ENCODE measurements around the gene CASP9. TPM values are rescaled to one million over a fixed set of nuclear protein-coding genes. Genes with fewer than 3 reads are reported as not detected.
"Not testable (repeated sequence)": the region's sequence is repeated elsewhere in the genome, so short reads cannot be mapped to it uniquely, and the experiment has no call there.

CASP9 gene
- total RNA-seq, 1 donor from 2014 or later, result 22.7 TPM

DNA sequence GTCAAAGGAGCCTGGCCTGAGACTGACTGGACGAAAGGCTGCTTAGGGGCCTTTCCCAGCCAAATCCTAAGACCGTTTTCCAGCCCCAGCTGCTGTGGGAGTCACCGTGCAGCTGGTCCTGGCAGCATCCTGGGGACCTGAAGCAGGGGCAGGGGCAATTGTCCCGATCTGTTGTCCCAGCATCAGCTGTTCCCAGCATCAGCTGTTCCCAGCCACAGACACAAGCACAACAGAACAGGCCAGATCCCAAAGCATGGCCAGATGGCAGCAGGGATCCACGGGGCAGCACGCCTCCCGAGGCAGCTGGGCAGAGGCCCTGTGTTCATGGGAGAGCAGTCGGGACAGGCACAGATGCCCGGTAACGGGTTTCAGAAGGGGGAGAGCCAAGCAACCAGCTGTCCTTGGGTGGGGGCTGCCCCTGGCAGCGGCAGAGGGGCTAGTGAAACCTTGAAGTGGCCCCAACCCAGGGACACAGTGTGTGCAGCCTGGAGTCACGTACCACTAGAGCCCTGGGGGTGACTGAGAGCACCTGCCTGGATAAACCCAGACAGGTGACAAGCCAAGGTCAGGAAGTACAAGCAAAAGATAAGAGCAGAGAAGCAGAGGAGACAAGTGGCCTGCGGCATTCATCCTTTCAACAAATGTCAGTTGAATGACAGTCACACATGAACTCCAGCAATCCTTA is 34.8 kb downstream of the CASP9 start:
- no peaks in the 10 kb centered on the region for H3K36me3 ChIP-seq (ENCODE audit: control insufficient read depth, insufficient read depth, low read length)
- H3K4me3 ChIP-seq (ENCODE audit: low read depth, low read length), result no peak overlapping the region
- TF ChIP-seq, protein P1, sequence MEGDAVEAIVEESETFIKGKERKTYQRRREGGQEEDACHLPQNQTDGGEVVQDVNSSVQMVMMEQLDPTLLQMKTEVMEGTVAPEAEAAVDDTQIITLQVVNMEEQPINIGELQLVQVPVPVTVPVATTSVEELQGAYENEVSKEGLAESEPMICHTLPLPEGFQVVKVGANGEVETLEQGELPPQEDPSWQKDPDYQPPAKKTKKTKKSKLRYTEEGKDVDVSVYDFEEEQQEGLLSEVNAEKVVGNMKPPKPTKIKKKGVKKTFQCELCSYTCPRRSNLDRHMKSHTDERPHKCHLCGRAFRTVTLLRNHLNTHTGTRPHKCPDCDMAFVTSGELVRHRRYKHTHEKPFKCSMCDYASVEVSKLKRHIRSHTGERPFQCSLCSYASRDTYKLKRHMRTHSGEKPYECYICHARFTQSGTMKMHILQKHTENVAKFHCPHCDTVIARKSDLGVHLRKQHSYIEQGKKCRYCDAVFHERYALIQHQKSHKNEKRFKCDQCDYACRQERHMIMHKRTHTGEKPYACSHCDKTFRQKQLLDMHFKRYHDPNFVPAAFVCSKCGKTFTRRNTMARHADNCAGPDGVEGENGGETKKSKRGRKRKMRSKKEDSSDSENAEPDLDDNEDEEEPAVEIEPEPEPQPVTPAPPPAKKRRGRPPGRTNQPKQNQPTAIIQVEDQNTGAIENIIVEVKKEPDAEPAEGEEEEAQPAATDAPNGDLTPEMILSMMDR (IDR thresholded peaks at IDR 0.05; ENCODE audit: insufficient read depth, low read length, poor library complexity, severe bottlenecking), result no peak
- H3K27me3 ChIP-seq (ENCODE audit: control insufficient read depth, insufficient read depth, low read length), result no peaks in the 10 kb centered on the region
- no peak for DNase-seq (ENCODE audit: low read depth)

DNA sequence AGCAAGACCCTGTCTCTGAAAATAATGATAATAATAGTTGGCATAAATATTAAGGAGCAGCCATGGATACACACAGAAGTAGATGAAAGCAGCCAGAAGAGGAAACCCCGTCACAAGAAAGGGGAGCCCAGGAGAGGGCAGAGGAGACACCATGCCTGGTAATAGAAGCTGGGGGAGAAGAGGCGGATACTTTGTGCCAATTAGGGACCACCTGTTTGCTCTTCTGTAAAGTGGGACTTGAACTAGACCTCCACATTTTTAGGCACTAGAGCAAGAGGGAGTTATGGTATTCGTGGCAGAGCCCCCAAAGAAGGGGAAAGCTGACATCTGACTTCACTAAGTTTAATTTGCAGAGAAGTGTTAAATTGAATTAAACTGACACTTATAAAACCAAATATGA is 35.6 kb downstream of the CASP9 start:
- Histone ChIP-seq H3K4me3 (ENCODE audit: low read depth, low read length) (no peak overlapping the region), H3K27me3 (ENCODE audit: control insufficient read depth, insufficient read depth, low read length) (no peaks in the 10 kb centered on the region), H3K36me3 (ENCODE audit: control insufficient read depth, insufficient read depth, low read length) (no peaks in the 10 kb centered on the region)
- TF ChIP-seq, protein P1 (IDR thresholded peaks at IDR 0.05; ENCODE audit: insufficient read depth, low read length, poor library complexity, severe bottlenecking), result no peak
- DNase-seq (ENCODE audit: low read depth), result no peak

DNA sequence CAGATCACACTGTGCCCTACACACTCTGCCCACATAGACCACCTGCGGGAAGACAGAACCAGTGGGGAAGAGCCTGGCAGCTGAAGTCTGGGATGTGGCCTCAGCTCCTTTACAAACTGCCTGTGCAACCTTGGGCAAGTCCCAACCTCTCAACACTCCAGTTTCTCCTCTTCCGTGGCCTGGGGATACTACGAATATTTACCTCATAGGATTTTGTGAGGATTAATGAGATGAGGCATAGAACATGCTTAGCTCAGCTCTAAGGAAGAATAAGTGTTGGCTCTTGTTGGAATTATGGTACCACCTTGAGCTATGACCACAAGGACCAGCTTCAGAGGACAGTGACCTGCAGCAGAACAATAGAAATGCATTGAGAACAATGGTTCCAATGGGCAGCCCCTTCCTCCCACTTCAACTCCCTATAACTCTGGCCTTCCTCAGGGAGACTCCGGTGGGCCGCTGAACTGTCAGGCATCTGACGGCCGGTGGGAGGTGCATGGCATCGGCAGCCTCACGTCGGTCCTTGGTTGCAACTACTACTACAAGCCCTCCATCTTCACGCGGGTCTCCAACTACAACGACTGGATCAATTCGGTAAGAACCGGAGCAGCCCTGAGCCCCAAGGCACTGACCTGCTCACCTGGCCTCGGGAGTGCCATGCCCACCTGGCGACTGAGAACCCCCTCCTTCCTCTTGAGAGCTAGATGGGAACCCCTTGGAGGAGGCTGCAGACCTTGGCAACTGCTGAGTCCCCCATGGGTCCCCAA is 37.0 kb downstream of the CASP9 start:
- H3K4me3 ChIP-seq (ENCODE audit: low read depth, low read length); H3K27me3 ChIP-seq (ENCODE audit: control insufficient read depth, insufficient read depth, low read length); H3K36me3 ChIP-seq (ENCODE audit: control insufficient read depth, insufficient read depth, low read length); DNase-seq (ENCODE audit: low read depth): not testable (repeated sequence)

DNA sequence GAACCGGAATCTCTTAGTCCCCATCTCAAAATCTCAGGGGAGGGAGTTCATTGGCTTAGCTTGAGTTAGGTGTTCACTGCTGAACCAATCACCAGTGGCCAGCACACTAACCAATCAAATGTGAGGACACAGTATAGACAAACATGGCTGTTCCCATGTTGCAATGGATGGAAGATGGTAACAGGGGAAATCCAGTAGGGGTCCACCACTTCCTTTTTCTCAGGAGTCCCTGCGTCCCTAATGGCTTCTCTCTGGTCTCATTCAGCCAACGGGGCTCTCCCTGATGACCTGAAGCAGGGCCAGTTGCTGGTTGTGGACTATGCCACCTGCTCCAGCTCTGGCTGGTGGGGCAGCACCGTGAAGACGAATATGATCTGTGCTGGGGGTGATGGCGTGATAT is 38.4 kb downstream of the CASP9 start:
- Histone ChIP-seq H3K4me3 (ENCODE audit: low read depth, low read length) (no peak overlapping the region), H3K27me3 (ENCODE audit: control insufficient read depth, insufficient read depth, low read length) (no peaks in the 10 kb centered on the region), H3K36me3 (ENCODE audit: control insufficient read depth, insufficient read depth, low read length) (no peaks in the 10 kb centered on the region)
- no peak for DNase-seq (ENCODE audit: low read depth)
- TF ChIP-seq, protein P1 (IDR thresholded peaks at IDR 0.05; ENCODE audit: insufficient read depth, low read length, poor library complexity, severe bottlenecking), result no peak

- H3K4me3 ChIP-seq (ENCODE audit: low read depth, low read length), result not testable (repeated sequence)
Measured at GRCh38 chr1:15484443-15484842, 39.6 kb downstream of the CASP9 start.

GRCh38 chr1:15483971-15484370 is 40.0 kb downstream of the CASP9 start:
- no peak for DNase-seq (ENCODE audit: low read depth)
- Histone ChIP-seq H3K27me3 (ENCODE audit: control insufficient read depth, insufficient read depth, low read length) (no peaks in the 10 kb centered on the region), H3K36me3 (ENCODE audit: control insufficient read depth, insufficient read depth, low read length) (no peaks in the 10 kb centered on the region), H3K4me3 (ENCODE audit: low read depth, low read length) (no peak overlapping the region)
- TF ChIP-seq, protein P1 (IDR thresholded peaks at IDR 0.05; ENCODE audit: insufficient read depth, low read length, poor library complexity, severe bottlenecking), result no peak

More at GRCh38 chr1:15484443-15484842, 39.6 kb downstream of the CASP9 start:
- not testable (repeated sequence) for H3K27me3 ChIP-seq (ENCODE audit: control insufficient read depth, insufficient read depth, low read length); DNase-seq (ENCODE audit: low read depth); H3K36me3 ChIP-seq (ENCODE audit: control insufficient read depth, insufficient read depth, low read length)

DNA sequence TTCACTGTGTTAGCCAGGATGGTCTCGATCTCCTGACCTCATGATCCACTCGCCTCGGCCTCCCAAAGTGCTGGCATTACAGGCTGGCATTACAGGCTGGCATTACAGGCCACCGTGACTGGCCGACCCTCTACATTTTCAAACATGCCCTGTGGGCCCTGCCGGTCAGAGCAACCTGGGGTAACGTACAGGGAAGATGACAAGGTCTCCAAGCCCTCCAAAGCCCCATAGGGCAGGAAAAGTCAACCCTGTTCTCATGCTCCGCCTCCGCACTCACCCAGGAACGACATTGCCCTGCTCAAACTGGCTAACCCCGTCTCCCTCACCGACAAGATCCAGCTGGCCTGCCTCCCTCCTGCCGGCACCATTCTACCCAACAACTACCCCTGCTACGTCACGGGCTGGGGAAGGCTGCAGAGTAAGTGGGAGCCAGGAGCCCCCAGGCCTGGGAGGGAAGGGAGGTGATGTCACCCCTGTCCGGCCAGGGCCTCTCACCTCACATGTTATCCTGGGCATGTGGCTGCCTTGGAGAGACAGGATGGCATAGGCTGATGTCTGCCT is 41.0 kb downstream of the CASP9 start:
- H3K27me3 ChIP-seq (ENCODE audit: control insufficient read depth, insufficient read depth, low read length); H3K4me3 ChIP-seq (ENCODE audit: low read depth, low read length); DNase-seq (ENCODE audit: low read depth); H3K36me3 ChIP-seq (ENCODE audit: control insufficient read depth, insufficient read depth, low read length): not testable (repeated sequence)

- not testable (repeated sequence) for H3K4me3 ChIP-seq (ENCODE audit: low read depth, low read length); H3K27me3 ChIP-seq (ENCODE audit: control insufficient read depth, insufficient read depth, low read length); DNase-seq (ENCODE audit: low read depth)
Measured at GRCh38 chr1:15482455-15482854, 41.6 kb downstream of the CASP9 start.

More at GRCh38 chr1:15482455-15482854, 41.6 kb downstream of the CASP9 start:
- H3K36me3 ChIP-seq (ENCODE audit: control insufficient read depth, insufficient read depth, low read length), result not testable (repeated sequence)

All from kidney epithelial cell (primary cell).